Measurements from ENCODE around the gene TTC7B.

Gene TTC7B

DNA sequence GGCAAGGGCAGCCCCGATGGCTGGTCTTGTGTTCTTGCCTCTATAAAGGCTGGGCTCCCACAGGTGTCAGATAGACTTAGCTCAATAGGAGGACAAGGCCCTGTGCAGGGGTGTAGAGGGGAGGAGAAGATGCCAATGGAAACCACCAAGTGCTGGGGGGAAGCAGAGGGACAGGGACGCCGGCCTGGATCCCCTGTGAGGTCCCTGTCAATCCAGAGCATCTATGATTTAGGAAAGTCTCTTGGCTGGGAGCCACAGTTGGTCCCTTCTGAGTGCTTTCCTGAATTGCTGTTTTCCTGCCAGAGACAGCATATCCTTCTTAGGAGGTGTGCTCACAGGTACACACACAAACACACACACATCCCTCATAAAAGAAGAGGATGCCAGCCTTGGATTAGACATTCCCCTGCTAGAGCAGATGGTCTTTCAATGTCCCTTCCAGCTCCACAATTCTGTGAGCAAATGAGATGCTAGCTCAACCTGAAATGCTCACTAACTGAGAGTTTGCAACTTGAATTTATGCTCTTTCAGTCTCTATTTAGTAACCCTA lies 62.7 kb downstream of the TTC7B start:
- no peak for DNase-seq (ENCODE audit: low read depth)
- TF ChIP-seq POLR2A (IDR thresholded peaks at IDR 0.05; ENCODE audit: extremely low read depth, insufficient read length) (no peak), MYC (IDR thresholded peaks at IDR 0.05; ENCODE audit: low read depth, low read length) (no peak)
- TF ChIP-seq, protein P1, sequence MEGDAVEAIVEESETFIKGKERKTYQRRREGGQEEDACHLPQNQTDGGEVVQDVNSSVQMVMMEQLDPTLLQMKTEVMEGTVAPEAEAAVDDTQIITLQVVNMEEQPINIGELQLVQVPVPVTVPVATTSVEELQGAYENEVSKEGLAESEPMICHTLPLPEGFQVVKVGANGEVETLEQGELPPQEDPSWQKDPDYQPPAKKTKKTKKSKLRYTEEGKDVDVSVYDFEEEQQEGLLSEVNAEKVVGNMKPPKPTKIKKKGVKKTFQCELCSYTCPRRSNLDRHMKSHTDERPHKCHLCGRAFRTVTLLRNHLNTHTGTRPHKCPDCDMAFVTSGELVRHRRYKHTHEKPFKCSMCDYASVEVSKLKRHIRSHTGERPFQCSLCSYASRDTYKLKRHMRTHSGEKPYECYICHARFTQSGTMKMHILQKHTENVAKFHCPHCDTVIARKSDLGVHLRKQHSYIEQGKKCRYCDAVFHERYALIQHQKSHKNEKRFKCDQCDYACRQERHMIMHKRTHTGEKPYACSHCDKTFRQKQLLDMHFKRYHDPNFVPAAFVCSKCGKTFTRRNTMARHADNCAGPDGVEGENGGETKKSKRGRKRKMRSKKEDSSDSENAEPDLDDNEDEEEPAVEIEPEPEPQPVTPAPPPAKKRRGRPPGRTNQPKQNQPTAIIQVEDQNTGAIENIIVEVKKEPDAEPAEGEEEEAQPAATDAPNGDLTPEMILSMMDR (IDR thresholded peaks at IDR 0.05; ENCODE audit: low read depth, low read length): no peak
- TF ChIP-seq, protein P2, sequence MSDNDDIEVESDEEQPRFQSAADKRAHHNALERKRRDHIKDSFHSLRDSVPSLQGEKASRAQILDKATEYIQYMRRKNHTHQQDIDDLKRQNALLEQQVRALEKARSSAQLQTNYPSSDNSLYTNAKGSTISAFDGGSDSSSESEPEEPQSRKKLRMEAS (IDR thresholded peaks at IDR 0.05; ENCODE audit: low read depth, low read length): no peak
- H3K4me3 ChIP-seq (ENCODE audit: low read depth, low read length): no peak overlapping the region

DNA sequence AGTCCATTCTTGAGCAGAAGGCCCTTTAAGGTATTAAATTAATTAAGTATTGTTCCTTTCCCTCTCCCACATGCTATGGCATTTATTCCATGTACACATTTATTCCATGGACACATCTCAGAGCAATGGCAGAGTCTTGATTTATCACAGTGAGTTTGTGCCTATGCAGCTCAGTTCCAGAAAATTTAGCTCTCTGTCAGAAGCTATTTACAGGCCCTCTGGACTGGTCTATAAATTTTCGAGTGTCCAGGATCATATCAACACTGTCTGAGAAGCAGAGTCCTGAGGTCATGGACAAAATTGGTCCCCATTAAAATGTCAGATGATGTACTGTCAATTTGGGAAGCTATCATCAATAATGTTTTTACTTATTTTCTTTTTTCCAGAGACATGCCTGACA lies 65.5 kb downstream of the TTC7B start:
- DNase-seq (ENCODE audit: low read depth): no peak
- H3K4me3 ChIP-seq (ENCODE audit: low read depth, low read length): no peak overlapping the region
- TF ChIP-seq, protein P1 (IDR thresholded peaks at IDR 0.05; ENCODE audit: low read depth, low read length): no peak
- TF ChIP-seq, protein P2 (IDR thresholded peaks at IDR 0.05; ENCODE audit: low read depth, low read length): no peak
- no peak for TF ChIP-seq MYC (IDR thresholded peaks at IDR 0.05; ENCODE audit: low read depth, low read length)
- no peak for TF ChIP-seq POLR2A (IDR thresholded peaks at IDR 0.05; ENCODE audit: extremely low read depth, insufficient read length)

DNA sequence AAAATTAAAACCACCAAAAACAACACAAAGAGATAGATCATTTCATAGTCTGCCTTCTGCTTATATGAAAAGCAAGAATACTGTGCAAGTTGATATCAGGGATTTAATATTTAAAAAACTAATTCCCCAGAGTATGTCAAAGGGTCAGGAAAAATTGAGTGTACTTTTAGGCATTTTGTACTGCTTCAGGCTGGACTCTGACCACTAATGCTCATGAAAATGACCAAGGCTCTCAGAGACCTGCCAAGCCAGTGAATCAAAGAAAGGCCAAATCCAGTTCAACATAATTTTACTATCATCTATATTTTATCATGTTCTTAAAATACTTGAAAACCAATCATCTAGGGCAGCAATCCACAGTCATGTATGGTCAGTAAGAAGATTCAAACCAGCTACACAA lies 66.0 kb downstream of the TTC7B start:
- no peak for DNase-seq (ENCODE audit: low read depth)
- no peak overlapping the region for H3K4me3 ChIP-seq (ENCODE audit: low read depth, low read length)
- TF ChIP-seq POLR2A (IDR thresholded peaks at IDR 0.05; ENCODE audit: extremely low read depth, insufficient read length) (no peak), MYC (IDR thresholded peaks at IDR 0.05; ENCODE audit: low read depth, low read length) (no peak)
- TF ChIP-seq, protein P2 (IDR thresholded peaks at IDR 0.05; ENCODE audit: low read depth, low read length): no peak
- TF ChIP-seq, protein P1 (IDR thresholded peaks at IDR 0.05; ENCODE audit: low read depth, low read length): no peak

DNA sequence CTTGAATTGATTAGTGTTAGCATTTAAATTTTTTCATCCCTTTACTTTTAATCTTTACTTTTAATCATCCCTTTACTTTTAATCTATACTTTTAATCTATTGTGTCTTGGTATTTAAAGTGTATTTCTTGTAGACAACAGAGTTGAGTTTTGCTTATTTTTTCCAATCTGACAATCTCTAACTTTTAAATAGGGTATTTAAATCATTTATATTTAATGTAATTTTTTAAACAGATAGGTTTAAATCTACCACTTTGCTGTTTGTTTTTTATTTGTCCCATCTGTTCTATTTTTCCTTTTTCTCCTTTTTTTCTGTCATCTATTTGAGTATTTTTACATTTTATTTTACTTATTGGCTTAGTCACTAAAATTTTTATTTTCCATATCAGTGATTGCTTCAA lies 68.3 kb downstream of the TTC7B start:
- TF ChIP-seq MYC (IDR thresholded peaks at IDR 0.05; ENCODE audit: low read depth, low read length): no peak
- TF ChIP-seq, protein P1 (IDR thresholded peaks at IDR 0.05; ENCODE audit: low read depth, low read length): no peak
- TF ChIP-seq POLR2A (IDR thresholded peaks at IDR 0.05; ENCODE audit: extremely low read depth, insufficient read length): no peak
- TF ChIP-seq, protein P2 (IDR thresholded peaks at IDR 0.05; ENCODE audit: low read depth, low read length): no peak
- no peak overlapping the region for H3K4me3 ChIP-seq (ENCODE audit: low read depth, low read length)
- no peak for DNase-seq (ENCODE audit: low read depth)

DNA sequence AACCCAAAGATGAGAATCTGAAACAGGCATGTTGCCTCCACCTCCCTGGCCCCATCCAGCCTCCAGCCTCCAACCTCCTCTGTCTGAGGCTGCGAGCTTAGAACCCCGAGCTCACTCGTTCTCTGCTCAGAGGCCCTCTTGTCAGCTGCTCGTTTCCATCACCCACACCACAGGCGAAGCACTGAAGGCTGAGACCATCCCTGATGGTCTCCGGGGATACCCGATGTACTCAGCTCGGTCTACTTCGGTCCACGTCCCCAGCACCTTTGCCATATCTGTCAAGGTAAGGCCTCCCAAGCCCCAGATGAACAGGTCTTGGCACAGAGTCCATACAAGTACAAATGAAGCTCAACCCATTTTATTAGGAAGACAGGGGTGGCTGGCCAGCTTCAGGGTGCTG lies 72.4 kb downstream of the TTC7B start:
- TF ChIP-seq POLR2A (IDR thresholded peaks at IDR 0.05; ENCODE audit: extremely low read depth, insufficient read length) (no peak), MYC (IDR thresholded peaks at IDR 0.05; ENCODE audit: low read depth, low read length) (no peak)
- TF ChIP-seq, protein P2 (IDR thresholded peaks at IDR 0.05; ENCODE audit: low read depth, low read length): no peak
- TF ChIP-seq, protein P1 (IDR thresholded peaks at IDR 0.05; ENCODE audit: low read depth, low read length): no peak
- no peak for DNase-seq (ENCODE audit: low read depth)
- H3K4me3 ChIP-seq (ENCODE audit: low read depth, low read length): no peak overlapping the region

All from NB4 (cell line).